GM12864 (cell line): Measurements from ENCODE around the gene B4GALNT2.
A peak's percentile ranks its signal among the peaks of the same experiment; 100 is the strongest.

Experiments
- DNase-seq: peaks from one replicate; pipeline ENCODE4 v3.0.0-alpha.2; 2011; ENCODE audit warnings: low read depth
- H3K4me3 ChIP-seq: 2 replicates; pipeline ENCODE4 v1.5.1; 2011; ENCODE audit warnings: mild to moderate bottlenecking, low read depth, low read length, control low read depth
- CTCF ChIP-seq: IDR thresholded peaks from 2 replicates; pipeline ENCODE4 v1.5.1; 2011; ENCODE audit warnings: low read depth, mild to moderate bottlenecking, moderate library complexity, low read length, control low read depth, inconsistent platforms; ENCODE audit errors: missing control alignments

The B4GALNT2 gene

GRCh38 chr17:49217651-49218413 is 85.3 kb downstream of the B4GALNT2 start:
- peak; percentile 81 for DNase-seq
- no peak for TF ChIP-seq CTCF

GRCh38 chr17:49218941-49219913 is 86.7 kb downstream of the B4GALNT2 start:
- TF ChIP-seq CTCF, result peak; percentile 63
- peak; percentile 46 for DNase-seq
- H3K4me3 ChIP-seq, result no peak overlapping the region

More at GRCh38 chr17:49217651-49218413, 85.3 kb downstream of the B4GALNT2 start:
- no peak overlapping the region for H3K4me3 ChIP-seq

DNA sequence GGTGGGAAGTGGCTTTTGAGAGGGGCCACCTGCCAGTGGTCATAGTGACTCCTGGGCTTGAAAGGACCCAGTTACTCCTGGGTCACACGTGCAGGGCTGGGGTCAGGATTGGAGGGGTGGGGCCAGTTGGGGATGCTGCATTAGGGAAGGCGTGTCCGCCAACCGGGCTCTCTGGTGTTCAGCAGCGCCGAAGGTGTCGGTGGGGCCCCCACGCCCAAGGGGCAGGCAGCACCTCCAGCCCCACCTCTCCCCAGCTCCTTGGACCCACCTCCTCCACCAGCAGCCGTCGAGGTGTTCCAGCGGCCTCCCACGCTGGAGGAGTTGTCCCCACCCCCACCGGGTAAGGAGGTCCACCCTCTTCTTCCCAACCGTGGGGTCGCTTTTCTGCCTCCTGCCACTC is 87.4 kb downstream of the B4GALNT2 start:
- no peak for DNase-seq
- H3K4me3 ChIP-seq, result no peak overlapping the region
- TF ChIP-seq CTCF, result no peak

DNA sequence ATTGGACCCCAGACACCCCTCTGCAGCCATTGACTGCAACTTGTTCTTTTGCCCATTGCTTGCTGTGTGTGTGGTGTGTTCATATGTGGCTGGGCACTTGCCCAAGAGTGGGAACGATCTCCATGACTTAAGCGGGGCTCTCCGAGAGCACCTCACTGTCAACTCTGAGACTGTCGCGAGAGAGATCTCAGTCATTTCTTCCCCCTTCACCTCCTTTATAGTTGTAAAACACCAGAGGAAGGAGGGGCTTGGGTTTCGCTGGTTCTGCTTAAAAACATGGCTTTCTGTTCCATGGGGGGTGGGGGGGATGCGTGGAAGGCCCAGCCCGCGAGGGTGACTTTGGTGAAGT is 90.6 kb downstream of the B4GALNT2 start:
- DNase-seq, result no peak
- H3K4me3 ChIP-seq, result no peak overlapping the region
- TF ChIP-seq CTCF, result no peak

GRCh38 chr17:49223517-49224197 is 91.1 kb downstream of the B4GALNT2 start:
- peak; percentile 96 for TF ChIP-seq CTCF
- H3K4me3 ChIP-seq, result peak overlapping the region; percentile 6; the same call in 1 of the 2 replicates
- DNase-seq, result no peak

DNA sequence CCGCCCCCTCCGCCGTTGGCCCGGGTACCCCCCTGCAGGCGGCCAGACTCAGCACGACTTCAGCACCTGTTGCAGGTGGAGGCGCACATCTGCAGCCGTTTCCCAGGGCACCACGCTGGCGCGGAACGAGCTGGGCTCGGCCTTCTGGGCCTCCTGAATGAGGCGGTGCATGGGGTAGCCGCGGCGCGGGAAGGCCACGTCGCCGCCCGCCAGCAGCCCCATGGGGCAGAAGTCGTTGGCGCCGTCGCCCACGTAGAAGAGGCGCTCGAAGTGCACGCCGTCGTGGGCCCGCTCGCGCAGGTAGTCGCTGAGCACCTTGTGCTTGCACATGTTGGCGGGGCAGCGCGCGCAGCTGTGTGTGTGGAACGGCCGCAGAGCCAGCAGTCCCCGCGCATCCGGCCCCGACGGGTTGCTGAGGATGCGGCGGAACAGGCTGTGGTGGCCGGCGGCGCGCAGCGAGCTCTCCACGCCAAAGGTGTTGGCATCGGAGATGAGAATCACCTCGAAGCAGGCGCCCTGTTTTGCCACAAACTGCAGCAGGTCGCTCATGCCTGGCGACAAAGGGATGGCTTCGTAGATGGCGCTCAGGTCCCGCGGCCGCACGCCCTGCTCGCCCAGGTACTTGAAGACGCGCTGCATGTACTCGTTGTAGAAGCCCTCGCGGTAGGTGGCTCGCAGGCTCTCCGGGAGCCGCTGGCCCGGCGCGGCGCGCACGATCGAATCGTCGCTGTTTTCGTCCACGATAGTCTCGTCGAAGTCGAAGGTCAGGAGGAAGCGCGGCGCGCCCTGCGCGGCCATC is 91.8 kb downstream of the B4GALNT2 start:
- DNase-seq, result no peak
- H3K4me3 ChIP-seq, result peak overlapping the region; percentile 6; the same call in 1 of the 2 replicates
- no peak for TF ChIP-seq CTCF
